Endothelial cell of umbilical vein (primary cell): ENCODE results near the gene CLNK. TPM values are rescaled to one million over a fixed set of nuclear protein-coding genes. Genes with fewer than 3 reads are reported as not detected.

Experiments
- BruUV-seq: library from RNA; stranded (reverse); fragments of 400-500 nt; replicated peaks from 2 replicates; lab custom pipeline; 2021; lab: Mats Ljungman, UMichigan
- CTCF ChIA-PET: fragments of 300-600, 350-600 bp; sonication (Branson Sonifier 250); formaldehyde crosslinking; loops from one replicate; lab custom pipeline; 2021; ENCODE audit warnings: antibody characterized with exemption, inconsistent platforms; lab: Charles Lee
- POLR2A ChIA-PET: fragments of 300-600, 350-600 bp; sonication (Branson Sonifier 250); formaldehyde crosslinking; loops from one replicate; lab custom pipeline; 2021; ENCODE audit warnings: antibody characterized with exemption, inconsistent platforms; lab: Charles Lee
- DNase-seq: peaks from one replicate; pipeline ENCODE4 v3.0.0-alpha.2; 2011; ENCODE audit warnings: low read depth, low spot score
- FAIRE-seq: peaks from 2 replicates; lab custom pipeline; 2011; peaks lifted over from hg19 to GRCh38; lab: Jason Lieb, UNC
- H2AFZ ChIP-seq: 2 replicates; pipeline ENCODE4 v1.6.0; 2012; ENCODE audit warnings: low read depth, low read length, control low read depth, inconsistent platforms
- H3K27ac ChIP-seq: 2 replicates; pipeline ENCODE4 v1.5.1; 2011; ENCODE audit warnings: low read depth, mild to moderate bottlenecking, control low read depth, low read length, moderate library complexity; ENCODE audit not compliant: insufficient read depth
- H3K27me3 ChIP-seq, 2 experiments: 2 replicates each; pipeline versions ENCODE4 v1.6.0 to v1.6.1; 2011; ENCODE audit warnings: low read length in 2 of 2, mixed read lengths in 1 of 2; ENCODE audit not compliant: control insufficient read depth in 2 of 2, insufficient read depth in 2 of 2
- H3K36me3 ChIP-seq, 2 experiments: 2 replicates in 1 of 2; 3 replicates in 1 of 2; pipeline ENCODE4 v1.5.1; 2011; ENCODE audit warnings: low read length in 2 of 2, mild to moderate bottlenecking in 1 of 2, moderate library complexity in 1 of 2; ENCODE audit not compliant: control insufficient read depth in 2 of 2, insufficient read depth in 2 of 2; ENCODE audit errors: extremely low read depth in 1 of 2
- H3K4me1 ChIP-seq: 3 replicates; pipeline ENCODE4 v1.5.1; 2011; ENCODE audit warnings: mild to moderate bottlenecking, low read length; ENCODE audit not compliant: control insufficient read depth, insufficient read depth; ENCODE audit errors: extremely low read depth
- H3K4me2 ChIP-seq: 2 replicates; pipeline ENCODE4 v1.6.1; 2011; ENCODE audit warnings: low read length, control low read depth, mixed read lengths; ENCODE audit not compliant: insufficient read depth
- H3K4me3 ChIP-seq, 3 experiments: fragments of 200-600 bp in 1 of 3; sonication (generic), shearing (Covaris generic) in 1 of 3; replicated peaks in 1 of 3; 2 replicates each; pipeline ENCODE4 v1.5.1; 2011 to 2016; ENCODE audit warnings: control low read depth in 3 of 3, low read length in 3 of 3, mild to moderate bottlenecking in 2 of 3, inconsistent platforms in 1 of 3, low read depth in 1 of 3, moderate library complexity in 1 of 3; ENCODE audit not compliant: insufficient read depth in 1 of 3
- H3K79me2 ChIP-seq: 2 replicates; pipeline ENCODE4 v1.6.0; 2012; ENCODE audit warnings: low read length, inconsistent platforms; ENCODE audit not compliant: control insufficient read depth, insufficient read depth
- H3K9ac ChIP-seq: replicated peaks from 2 replicates; pipeline ENCODE3; 2011; ENCODE audit warnings: low read length, control low read depth; ENCODE audit not compliant: insufficient read depth; ENCODE audit errors: extremely low read depth
- H3K9me1 ChIP-seq: replicated peaks from 3 replicates; pipeline ENCODE4 v1.6.0; 2011; ENCODE audit warnings: mild to moderate bottlenecking, low read length; ENCODE audit not compliant: control insufficient read depth, insufficient read depth; ENCODE audit errors: extremely low read depth
- H3K9me3 ChIP-seq: replicated peaks from 2 replicates; pipeline ENCODE4 v1.5.1; 2012; ENCODE audit warnings: low read length, inconsistent platforms; ENCODE audit not compliant: control insufficient read depth, insufficient read depth
- H4K20me1 ChIP-seq: replicated peaks from 2 replicates; pipeline ENCODE3; 2011; ENCODE audit warnings: mild to moderate bottlenecking, low read length; ENCODE audit not compliant: control insufficient read depth, insufficient read depth; ENCODE audit errors: extremely low read depth
- EZH2 ChIP-seq: IDR thresholded peaks from 2 replicates; pipeline ENCODE4 v1.6.1; 2012; ENCODE audit warnings: borderline replicate concordance, low read depth, mild to moderate bottlenecking, moderate library complexity, low read length, inconsistent platforms; ENCODE audit not compliant: severe bottlenecking
- FOS ChIP-seq: IDR thresholded peaks from 2 replicates; pipeline ENCODE4 v1.6.1; 2011; ENCODE audit warnings: mild to moderate bottlenecking, low read length, moderate library complexity, borderline replicate concordance; ENCODE audit not compliant: insufficient read depth
- GATA2 ChIP-seq: IDR thresholded peaks from 2 replicates; pipeline ENCODE4 v1.7.0; 2011; ENCODE audit warnings: low read depth, mild to moderate bottlenecking, moderate library complexity, mixed read lengths, low read length; ENCODE audit not compliant: insufficient read length, insufficient read depth
- MAX ChIP-seq: IDR thresholded peaks from 2 replicates; pipeline ENCODE4 v1.6.1; 2011; ENCODE audit not compliant: insufficient read depth, insufficient read length
- MYC ChIP-seq: IDR thresholded peaks from one replicate; pipeline ENCODE4 v1.6.1; 2011; ENCODE audit warnings: mild to moderate bottlenecking, low read depth, low read length
- POLR2A ChIP-seq: IDR thresholded peaks from 2 replicates; pipeline ENCODE4 v1.6.1; 2012; ENCODE audit warnings: low read depth, mild to moderate bottlenecking, control low read depth, low read length
- POLR2AphosphoS5 ChIP-seq: IDR thresholded peaks from 2 replicates; pipeline ENCODE4 v1.6.1; 2012; ENCODE audit warnings: low read depth, mild to moderate bottlenecking, control low read depth, low read length, moderate library complexity; ENCODE audit not compliant: insufficient read depth
- dilution Hi-C: fragments of 300-500 bp; cut with MboI; formaldehyde crosslinking; loops from one replicate; pipeline ENCODE4 v1.15.0; 2019; ENCODE audit warnings: low sequenced_read_pairs; ENCODE audit not compliant: extremely low pct_ligation_motif_present
- intact Hi-C: fragments of 100-400 bp; cut with micrococcal nuclease; formaldehyde crosslinking; loops from one replicate; pipeline ENCODE4 v1.10.0; 2022
- polyA plus RNA-seq, 4 experiments: library from polyadenylated mRNA; depleted of rRNA in 3 of 4; stranded (reverse) in 3 of 4; unstranded in 1 of 4; fragments of >200 nt; gene quantifications; 2 replicates each; pipeline versions ENCODE4 v1.2.1 to v1.2.3, GENCODE V29; 2011 to 2012; ENCODE audit warnings: missing spikeins in 1 of 4
- total RNA-seq: library from RNA; stranded (reverse); gene quantifications from 2 replicates; pipeline ENCODE4 v1.2.3, GENCODE V29; 2021
- TF ChIP-seq, protein P1 (sequence below), 2 donors: IDR thresholded peaks; 1 replicate in 1 of 2; 2 replicates in 1 of 2; pipeline ENCODE4 v1.5.1; 2011; ENCODE audit warnings: low read length in 2 of 2, mild to moderate bottlenecking in 2 of 2, moderate library complexity in 2 of 2, control low read depth in 1 of 2, inconsistent platforms in 1 of 2, low read depth in 1 of 2; ENCODE audit not compliant: insufficient read depth in 1 of 2; ENCODE audit errors: extremely low read depth in 1 of 2

CLNK gene
- total and polyA plus RNA-seq, 2 donors (not counting 3 experiments of a cell fraction or from before 2014, with no cell fraction given), result not detected

DNA sequence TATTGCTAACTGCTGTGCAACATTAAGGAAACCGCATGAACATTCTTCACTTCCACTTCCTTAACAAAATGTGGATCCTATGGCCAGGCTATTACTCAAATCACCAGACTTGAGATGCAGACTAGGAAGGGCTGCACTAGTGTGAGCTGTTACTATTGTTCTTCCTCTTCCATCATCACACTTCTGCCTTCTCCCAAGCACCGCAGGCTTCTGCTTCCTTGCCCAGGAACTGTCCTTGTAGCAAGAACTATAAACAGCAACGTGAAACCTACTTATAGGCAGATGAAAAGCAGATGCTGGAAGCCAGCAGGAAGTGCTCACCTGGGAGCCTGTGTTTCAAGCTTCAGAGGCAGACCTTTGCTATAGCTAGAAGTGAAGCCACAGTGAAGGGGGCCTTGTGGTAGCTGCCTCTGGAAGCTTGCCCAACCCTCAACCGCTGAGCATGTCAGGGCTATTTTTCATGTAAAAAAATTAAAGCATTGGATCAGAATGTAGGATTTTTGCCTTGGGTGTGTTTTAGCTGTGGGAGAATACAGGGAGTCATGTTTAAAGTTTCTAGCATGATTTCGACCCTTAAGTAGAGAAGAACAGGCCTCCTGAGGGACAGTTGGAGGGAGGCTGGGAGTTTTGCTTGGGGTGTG, 43.9 kb downstream of the CLNK start:
- dilution Hi-C loops, result no loop called here

More for the DNA sequence above, 43.9 kb downstream of the CLNK start:
- Histone ChIP-seq H2AFZ (no peak overlapping the region), H3K36me3 (no peaks in the 10 kb centered on the region), H3K27ac (no peak overlapping the region), H3K79me2 (no peaks in the 10 kb centered on the region), H3K4me3 (no peak overlapping the region), H3K9ac (no peak overlapping the region), H4K20me1 (no peaks in the 10 kb centered on the region), H3K4me1 (no peaks in the 10 kb centered on the region), H3K9me1 (no peaks in the 10 kb centered on the region), H3K27me3 (peaks cover 0 to 4% of the 10 kb centered on the region in 2 experiments), H3K9me3 (no peaks in the 10 kb centered on the region), H3K4me2 (no peak overlapping the region)
- intact Hi-C loops, result no loop called here
- ChIA-PET CTCF (no interaction called here), POLR2A (no interaction called here)
- no TSS peak for BruUV-seq
- TF ChIP-seq POLR2AphosphoS5 (no peak), MYC (no peak), POLR2A (no peak), EZH2 (no peak), MAX (no peak), FOS (no peak), GATA2 (no peak)
- TF ChIP-seq, protein P1, sequence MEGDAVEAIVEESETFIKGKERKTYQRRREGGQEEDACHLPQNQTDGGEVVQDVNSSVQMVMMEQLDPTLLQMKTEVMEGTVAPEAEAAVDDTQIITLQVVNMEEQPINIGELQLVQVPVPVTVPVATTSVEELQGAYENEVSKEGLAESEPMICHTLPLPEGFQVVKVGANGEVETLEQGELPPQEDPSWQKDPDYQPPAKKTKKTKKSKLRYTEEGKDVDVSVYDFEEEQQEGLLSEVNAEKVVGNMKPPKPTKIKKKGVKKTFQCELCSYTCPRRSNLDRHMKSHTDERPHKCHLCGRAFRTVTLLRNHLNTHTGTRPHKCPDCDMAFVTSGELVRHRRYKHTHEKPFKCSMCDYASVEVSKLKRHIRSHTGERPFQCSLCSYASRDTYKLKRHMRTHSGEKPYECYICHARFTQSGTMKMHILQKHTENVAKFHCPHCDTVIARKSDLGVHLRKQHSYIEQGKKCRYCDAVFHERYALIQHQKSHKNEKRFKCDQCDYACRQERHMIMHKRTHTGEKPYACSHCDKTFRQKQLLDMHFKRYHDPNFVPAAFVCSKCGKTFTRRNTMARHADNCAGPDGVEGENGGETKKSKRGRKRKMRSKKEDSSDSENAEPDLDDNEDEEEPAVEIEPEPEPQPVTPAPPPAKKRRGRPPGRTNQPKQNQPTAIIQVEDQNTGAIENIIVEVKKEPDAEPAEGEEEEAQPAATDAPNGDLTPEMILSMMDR (IDR thresholded peaks at IDR 0.05; ENCODE audit: extremely low read depth in 1 of 2, insufficient read depth in 1 of 2, low read depth in 1 of 2, low read length in 2 of 2), result no peak
- DNase-seq, result no peak
- FAIRE-seq, result no peak
